Liver (tissue), 3 donors: ENCODE data around the gene STK40.

Experiments
- GABPA ChIP-seq, 2 donors: IDR thresholded peaks in 1 of 2; conservative IDR thresholded peaks in 1 of 2; 2 replicates each; pipeline ENCODE4 v1.6.1; 2016; ENCODE audit warnings: antibody characterized with exemption in 2 of 2, mild to moderate bottlenecking in 1 of 2, moderate library complexity in 1 of 2
- TF ChIP-seq, protein P1 (sequence below): fragments of 150-350 bp; IDR thresholded peaks from 2 replicates; pipeline ENCODE4 v1.5.1; 2017; ENCODE audit warnings: improper control_type of control experiment, low read depth, low read length; ENCODE audit not compliant: missing input control
- TF ChIP-seq, protein P2 (sequence below): IDR thresholded peaks from 2 replicates; pipeline ENCODE4 v1.6.1; 2016; ENCODE audit warnings: antibody characterized with exemption
- TF ChIP-seq, protein P3 (sequence below): IDR thresholded peaks from 2 replicates; pipeline ENCODE4 v1.6.1; 2016; ENCODE audit warnings: antibody characterized with exemption
- donor health status: healthy.
- donor health status: healthy.

DNA sequence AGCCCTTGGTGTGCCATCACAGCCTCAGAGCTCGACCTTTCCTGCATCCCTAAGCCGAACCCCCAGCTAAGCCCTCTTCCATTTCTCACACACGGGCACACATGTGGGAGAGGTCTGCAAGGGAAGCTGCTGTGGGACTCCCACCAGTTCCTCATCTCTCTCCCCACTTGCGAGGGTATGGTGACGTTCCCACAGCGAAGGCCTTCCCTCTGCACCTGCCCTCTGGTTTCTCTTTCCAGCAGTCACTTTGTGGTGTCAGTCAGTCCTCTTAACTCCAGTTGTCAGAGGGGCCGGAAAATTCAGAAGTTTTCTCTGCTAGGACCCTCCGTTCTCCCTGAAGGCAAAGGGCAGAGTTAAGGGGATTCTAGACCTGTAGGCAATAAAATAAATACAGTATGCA is 5.5 kb upstream of the STK40 start:
- TF ChIP-seq, protein P1, sequence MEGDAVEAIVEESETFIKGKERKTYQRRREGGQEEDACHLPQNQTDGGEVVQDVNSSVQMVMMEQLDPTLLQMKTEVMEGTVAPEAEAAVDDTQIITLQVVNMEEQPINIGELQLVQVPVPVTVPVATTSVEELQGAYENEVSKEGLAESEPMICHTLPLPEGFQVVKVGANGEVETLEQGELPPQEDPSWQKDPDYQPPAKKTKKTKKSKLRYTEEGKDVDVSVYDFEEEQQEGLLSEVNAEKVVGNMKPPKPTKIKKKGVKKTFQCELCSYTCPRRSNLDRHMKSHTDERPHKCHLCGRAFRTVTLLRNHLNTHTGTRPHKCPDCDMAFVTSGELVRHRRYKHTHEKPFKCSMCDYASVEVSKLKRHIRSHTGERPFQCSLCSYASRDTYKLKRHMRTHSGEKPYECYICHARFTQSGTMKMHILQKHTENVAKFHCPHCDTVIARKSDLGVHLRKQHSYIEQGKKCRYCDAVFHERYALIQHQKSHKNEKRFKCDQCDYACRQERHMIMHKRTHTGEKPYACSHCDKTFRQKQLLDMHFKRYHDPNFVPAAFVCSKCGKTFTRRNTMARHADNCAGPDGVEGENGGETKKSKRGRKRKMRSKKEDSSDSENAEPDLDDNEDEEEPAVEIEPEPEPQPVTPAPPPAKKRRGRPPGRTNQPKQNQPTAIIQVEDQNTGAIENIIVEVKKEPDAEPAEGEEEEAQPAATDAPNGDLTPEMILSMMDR, result no peak
- TF ChIP-seq, protein P2, sequence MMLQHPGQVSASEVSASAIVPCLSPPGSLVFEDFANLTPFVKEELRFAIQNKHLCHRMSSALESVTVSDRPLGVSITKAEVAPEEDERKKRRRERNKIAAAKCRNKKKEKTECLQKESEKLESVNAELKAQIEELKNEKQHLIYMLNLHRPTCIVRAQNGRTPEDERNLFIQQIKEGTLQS, result no peak
- TF ChIP-seq, protein P3, sequence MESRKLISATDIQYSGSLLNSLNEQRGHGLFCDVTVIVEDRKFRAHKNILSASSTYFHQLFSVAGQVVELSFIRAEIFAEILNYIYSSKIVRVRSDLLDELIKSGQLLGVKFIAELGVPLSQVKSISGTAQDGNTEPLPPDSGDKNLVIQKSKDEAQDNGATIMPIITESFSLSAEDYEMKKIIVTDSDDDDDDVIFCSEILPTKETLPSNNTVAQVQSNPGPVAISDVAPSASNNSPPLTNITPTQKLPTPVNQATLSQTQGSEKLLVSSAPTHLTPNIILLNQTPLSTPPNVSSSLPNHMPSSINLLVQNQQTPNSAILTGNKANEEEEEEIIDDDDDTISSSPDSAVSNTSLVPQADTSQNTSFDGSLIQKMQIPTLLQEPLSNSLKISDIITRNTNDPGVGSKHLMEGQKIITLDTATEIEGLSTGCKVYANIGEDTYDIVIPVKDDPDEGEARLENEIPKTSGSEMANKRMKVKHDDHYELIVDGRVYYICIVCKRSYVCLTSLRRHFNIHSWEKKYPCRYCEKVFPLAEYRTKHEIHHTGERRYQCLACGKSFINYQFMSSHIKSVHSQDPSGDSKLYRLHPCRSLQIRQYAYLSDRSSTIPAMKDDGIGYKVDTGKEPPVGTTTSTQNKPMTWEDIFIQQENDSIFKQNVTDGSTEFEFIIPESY, result no peak
- TF ChIP-seq GABPA (IDR thresholded peaks at IDR 0.05 in 1 of 2, conservative IDR thresholded peaks at IDR 0.05 in 1 of 2), result no peak
